Right lobe of liver (tissue), 4 donors: ENCODE results near the gene CLMN.

Experiments used
- CTCF ChIP-seq, 4 donors: fragments of 200-600 bp in 3 of 4; fragments of 450-650 bp in 1 of 4; IDR thresholded peaks; one replicate each; pipeline versions ENCODE4 v1.5.1 to v1.8.0; 2016 to 2022; ENCODE audit warnings: antibody characterized with exemption in 4 of 4, mild to moderate bottlenecking in 2 of 4
- POLR2A ChIP-seq: fragments of 450-650 bp; IDR thresholded peaks from one replicate; pipeline ENCODE4 v1.6.1; 2017; ENCODE audit warnings: antibody characterized with exemption, mild to moderate bottlenecking
- donor health status: DM: no; HTN: no; CAD: no.
- donor health status: DM: no; HTN: no; CAD: no.
- donor health status: DM: no; HTN: yes; CAD: no.

- no peak for TF ChIP-seq CTCF (IDR thresholded peaks at IDR 0.05)
- TF ChIP-seq POLR2A = no peak
Observed at GRCh38 chr14:95316821-95317220, 2.9 kb downstream of the CLMN start.
